ENCODE measurements around the gene SNX1. TPM values are rescaled to one million over a fixed set of nuclear protein-coding genes. Genes with fewer than 3 reads are reported as not detected.
"Not testable (repeated sequence)": the region's sequence is repeated elsewhere in the genome, so short reads cannot be mapped to it uniquely, and the experiment has no call there.

The SNX1 gene
- total and polyA plus RNA-seq, 10 of the 15 experiments (the other 5 are each of a cell fraction or from before 2014, with no cell fraction given), result 17.8 to 115 (median 96.3) TPM

- Histone ChIP-seq H3K9ac (ENCODE audit: control insufficient read depth, insufficient read depth, low read length) (no peak overlapping the region), H3K4me2 (ENCODE audit: control insufficient read depth, insufficient read depth) (no peak overlapping the region), H3K9me3 (replicated peaks; ENCODE audit: control insufficient read depth, insufficient read depth, low read length) (no peaks in the 10 kb centered on the region), H3K79me2 (ENCODE audit: control insufficient read depth, insufficient read depth, low read length) (no peaks in the 10 kb centered on the region), H3K4me1 (ENCODE audit: control insufficient read depth, insufficient read depth, low read length) (no peaks in the 10 kb centered on the region), H2AFZ (ENCODE audit: control insufficient read depth, low read depth, low read length) (no peak overlapping the region), H3K27ac (ENCODE audit: control insufficient read depth, insufficient read depth) (no peak overlapping the region), H3K27me3 (replicated peaks in 1 of 2; ENCODE audit: control insufficient read depth in 2 of 2, insufficient read depth in 2 of 2, low read length in 1 of 2) (no peaks in the 10 kb centered on the region), H4K20me1 (ENCODE audit: control insufficient read depth, insufficient read depth) (no peaks in the 10 kb centered on the region), H3K36me3 (ENCODE audit: control insufficient read depth in 2 of 2, insufficient read depth in 2 of 2, low read length in 1 of 2) (no peaks in the 10 kb centered on the region), H3K4me3 (no peak overlapping the region)
- no TSS peak for BruUV-seq (replicated peaks)
- POLR2A ChIA-PET, result no interaction called here
- DNase-seq (ENCODE audit: low read depth, low spot score) (no peak), FAIRE-seq (no peak), ATAC-seq (no peak)
- SMC1A ChIA-PET (ENCODE audit: uncharacterized antibody, unreplicated experiment), result interaction anchor here (1.0 kb wide), 1 partner anchor 29 kb away, joined by 3 read pairs; no protein-coding TSS in a partner anchor
- RAD21 ChIA-PET (ENCODE audit: unreplicated experiment), result no interaction called here
- in situ Hi-C loops (cut with MboI) (no loop called here), intact Hi-C loops (cut with micrococcal nuclease; ENCODE audit: unreplicated experiment) (no loop called here)
- CTCF ChIA-PET, result interaction anchor here (1.0 kb wide), 1 partner anchor 12 kb away, joined by 3 read pairs; the partner anchor contains the start of gene DAPK2
- WGBS (ENCODE audit: insufficient coverage, insufficient replicate concordance, low lambda C conversion rate, missing lambda C conversion rate), result 73% methylated on average over 5 of the region's 5 CpGs
- TF ChIP-seq SMARCA5 (IDR thresholded peaks at IDR 0.05) (no peak), USF1 (IDR thresholded peaks at IDR 0.05; ENCODE audit: borderline replicate concordance, extremely low read length, insufficient read depth, low read depth, low read length) (no peak), HDAC6 (IDR thresholded peaks at IDR 0.05; ENCODE audit: unreplicated experiment) (no peak), CBX3 (IDR thresholded peaks at IDR 0.05; ENCODE audit: borderline replicate concordance, low read depth) (no peak), ZNF24 (IDR thresholded peaks at IDR 0.05) (no peak), RB1 (IDR thresholded peaks at IDR 0.05; ENCODE audit: borderline replicate concordance) (no peak), JUNB (IDR thresholded peaks at IDR 0.05) (no peak), HCFC1 (IDR thresholded peaks at IDR 0.05; ENCODE audit: low read length) (no peak), RCOR1 (conservative IDR thresholded peaks at IDR 0.05; ENCODE audit: low read depth, low read length) (no peak), USF2 (IDR thresholded peaks at IDR 0.05; ENCODE audit: borderline replicate concordance, low read depth, low read length) (no peak), HDGF (IDR thresholded peaks at IDR 0.05) (no peak), ZNF207 (IDR thresholded peaks at IDR 0.05; ENCODE audit: borderline replicate concordance) (no peak), POLR2A (IDR thresholded peaks at IDR 0.05; ENCODE audit: low read depth, low read length) (no peak), ATF3 (IDR thresholded peaks at IDR 0.05; ENCODE audit: borderline replicate concordance, extremely low read depth, low read depth, low read length) (no peak), POLR2AphosphoS2 (IDR thresholded peaks at IDR 0.05; ENCODE audit: low read depth, low read length) (no peak), KLF5 (IDR thresholded peaks at IDR 0.05; ENCODE audit: partially characterized antibody) (no peak)
Observed at GRCh38 chr15:64058279-64058678, 37.5 kb upstream of the SNX1 start.

DNA sequence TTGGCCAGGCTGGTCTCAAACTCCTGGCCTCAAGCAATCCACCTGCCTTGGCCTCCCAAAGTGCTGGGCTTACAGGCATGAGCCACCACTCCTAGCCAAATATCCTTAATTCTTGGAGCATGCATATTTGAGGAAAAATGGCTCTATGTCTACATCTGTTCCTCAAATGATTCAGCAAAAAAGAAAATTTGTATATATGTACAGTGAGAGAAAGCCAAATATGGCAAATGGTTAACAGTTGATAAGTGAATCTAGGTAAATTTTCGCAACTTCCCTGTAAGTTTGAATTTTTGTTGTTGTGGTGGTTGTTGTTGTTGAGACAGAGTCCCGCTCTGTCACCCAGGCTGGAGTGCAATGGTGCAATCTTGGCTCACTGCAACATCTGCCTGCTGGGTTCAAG lies 36.7 kb upstream of the SNX1 start:
- H3K27ac ChIP-seq (ENCODE audit: control insufficient read depth, insufficient read depth); SMC1A ChIA-PET (ENCODE audit: uncharacterized antibody, unreplicated experiment); H3K79me2 ChIP-seq (ENCODE audit: control insufficient read depth, insufficient read depth, low read length); H3K36me3 ChIP-seq (ENCODE audit: control insufficient read depth in 2 of 2, insufficient read depth in 2 of 2, low read length in 1 of 2); H3K4me2 ChIP-seq (ENCODE audit: control insufficient read depth, insufficient read depth); ATAC-seq; FAIRE-seq; POLR2A ChIA-PET; BruUV-seq (replicated peaks); RAD21 ChIA-PET (ENCODE audit: unreplicated experiment); H2AFZ ChIP-seq (ENCODE audit: control insufficient read depth, low read depth, low read length); H3K9me3 ChIP-seq (replicated peaks; ENCODE audit: control insufficient read depth, insufficient read depth, low read length); in situ Hi-C loops (cut with MboI); H3K9ac ChIP-seq (ENCODE audit: control insufficient read depth, insufficient read depth, low read length); intact Hi-C loops (cut with micrococcal nuclease; ENCODE audit: unreplicated experiment); DNase-seq (ENCODE audit: low read depth, low spot score); CTCF ChIA-PET; H3K27me3 ChIP-seq (replicated peaks in 1 of 2; ENCODE audit: control insufficient read depth in 2 of 2, insufficient read depth in 2 of 2, low read length in 1 of 2); H4K20me1 ChIP-seq (ENCODE audit: control insufficient read depth, insufficient read depth); H3K4me3 ChIP-seq; H3K4me1 ChIP-seq (ENCODE audit: control insufficient read depth, insufficient read depth, low read length): not testable (repeated sequence)
- WGBS (ENCODE audit: insufficient coverage, insufficient replicate concordance, low lambda C conversion rate, missing lambda C conversion rate), result 93% methylated on average over 2 of the region's 2 CpGs

Measured in GM12878 (cell line).